Measurements from ENCODE around the gene C17orf75. TPM values are rescaled to one million over a fixed set of nuclear protein-coding genes. Genes with fewer than 3 reads are reported as not detected.

The C17orf75 gene
- total and polyA plus RNA-seq, 12 donors: 9.6 to 36.5 (median 19.8) TPM

GRCh38 chr17:32298298-32298697 lies 43.7 kb downstream of the C17orf75 start:
- 80 to 93% (median 89%) methylated on average over 5 to 6 of the region's 6 CpGs for WGBS, 4 donors
- Histone ChIP-seq H3K9me3 (replicated peaks in 1 of 3) (no peaks in the 10 kb centered on the region), H3K36me3 (replicated peaks in 1 of 2) (no peaks in the 10 kb centered on the region), H3K27ac (no peak overlapping the region), H3K27me3 (no peaks in the 10 kb centered on the region), H3K4me3 (no peak overlapping the region), H3K4me1 (replicated peaks in 1 of 2) (peaks cover 7 to 9% of the 10 kb centered on the region in 2 donors)
- no peak for DNase-seq
- intact Hi-C loops (cut with DNase I): no loop called here
- no peak for TF ChIP-seq POLR2A (IDR thresholded peaks at IDR 0.05)
- TF ChIP-seq, protein P1, sequence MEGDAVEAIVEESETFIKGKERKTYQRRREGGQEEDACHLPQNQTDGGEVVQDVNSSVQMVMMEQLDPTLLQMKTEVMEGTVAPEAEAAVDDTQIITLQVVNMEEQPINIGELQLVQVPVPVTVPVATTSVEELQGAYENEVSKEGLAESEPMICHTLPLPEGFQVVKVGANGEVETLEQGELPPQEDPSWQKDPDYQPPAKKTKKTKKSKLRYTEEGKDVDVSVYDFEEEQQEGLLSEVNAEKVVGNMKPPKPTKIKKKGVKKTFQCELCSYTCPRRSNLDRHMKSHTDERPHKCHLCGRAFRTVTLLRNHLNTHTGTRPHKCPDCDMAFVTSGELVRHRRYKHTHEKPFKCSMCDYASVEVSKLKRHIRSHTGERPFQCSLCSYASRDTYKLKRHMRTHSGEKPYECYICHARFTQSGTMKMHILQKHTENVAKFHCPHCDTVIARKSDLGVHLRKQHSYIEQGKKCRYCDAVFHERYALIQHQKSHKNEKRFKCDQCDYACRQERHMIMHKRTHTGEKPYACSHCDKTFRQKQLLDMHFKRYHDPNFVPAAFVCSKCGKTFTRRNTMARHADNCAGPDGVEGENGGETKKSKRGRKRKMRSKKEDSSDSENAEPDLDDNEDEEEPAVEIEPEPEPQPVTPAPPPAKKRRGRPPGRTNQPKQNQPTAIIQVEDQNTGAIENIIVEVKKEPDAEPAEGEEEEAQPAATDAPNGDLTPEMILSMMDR (IDR thresholded peaks at IDR 0.05): no peak

DNA sequence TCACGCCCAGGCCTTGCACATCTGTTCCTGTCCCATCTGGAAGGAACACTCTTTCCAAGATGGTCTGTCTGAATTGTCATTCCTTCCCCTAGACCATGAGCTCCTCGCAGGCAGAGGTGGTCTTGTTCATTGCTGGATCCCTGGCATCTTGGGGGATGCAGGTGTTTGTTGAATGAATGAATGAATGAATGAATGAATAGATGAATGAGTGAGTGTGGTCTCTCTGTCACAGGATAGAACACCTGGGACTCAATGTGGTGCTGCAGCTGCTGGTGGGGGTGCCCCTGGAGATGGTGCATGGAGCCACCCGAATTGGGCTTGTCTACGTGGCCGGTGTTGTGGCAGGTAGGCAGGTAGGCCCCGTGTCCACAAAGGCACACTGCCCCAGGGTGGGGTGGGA lies 44.1 kb downstream of the C17orf75 start:
- no peaks in the 10 kb centered on the region for H3K27me3 ChIP-seq
- no peak overlapping the region for H3K4me3 ChIP-seq
- no peak overlapping the region for H3K27ac ChIP-seq
- intact Hi-C loops (cut with DNase I): no loop called here
- peaks cover 4 to 5% of the 10 kb centered on the region in 2 donors for H3K4me1 ChIP-seq (replicated peaks in 1 of 2)
- DNase-seq: no peak
- no peak for TF ChIP-seq POLR2A (IDR thresholded peaks at IDR 0.05)
- TF ChIP-seq, protein P1 (IDR thresholded peaks at IDR 0.05): no peak
- no peaks in the 10 kb centered on the region for H3K9me3 ChIP-seq (replicated peaks in 1 of 3)
- 90 to 100% (median 95%) methylated on average over 3 to 6 of the region's 6 CpGs for WGBS, 4 donors
- H3K36me3 ChIP-seq (replicated peaks in 1 of 2): no peaks in the 10 kb centered on the region

- intact Hi-C loops (cut with DNase I): no loop called here
- DNase-seq: no peak
- TF ChIP-seq POLR2A (IDR thresholded peaks at IDR 0.05): no peak
- TF ChIP-seq, protein P1 (IDR thresholded peaks at IDR 0.05): no peak
- no peaks in the 10 kb centered on the region for H3K27me3 ChIP-seq
- no peak overlapping the region for H3K4me3 ChIP-seq
- H3K27ac ChIP-seq: no peak overlapping the region
- H3K4me1 ChIP-seq (replicated peaks in 1 of 2): peaks cover 0 to under 1% of the 10 kb centered on the region in 2 donors
- no peaks in the 10 kb centered on the region for H3K9me3 ChIP-seq (replicated peaks in 1 of 3)
- H3K36me3 ChIP-seq (replicated peaks in 1 of 2): no peaks in the 10 kb centered on the region
- 97 to 100% (median 98%) methylated on average over 2 of the region's 2 CpGs for WGBS, 4 donors
Observed at GRCh38 chr17:32297424-32297823, 44.5 kb downstream of the C17orf75 start.

DNA sequence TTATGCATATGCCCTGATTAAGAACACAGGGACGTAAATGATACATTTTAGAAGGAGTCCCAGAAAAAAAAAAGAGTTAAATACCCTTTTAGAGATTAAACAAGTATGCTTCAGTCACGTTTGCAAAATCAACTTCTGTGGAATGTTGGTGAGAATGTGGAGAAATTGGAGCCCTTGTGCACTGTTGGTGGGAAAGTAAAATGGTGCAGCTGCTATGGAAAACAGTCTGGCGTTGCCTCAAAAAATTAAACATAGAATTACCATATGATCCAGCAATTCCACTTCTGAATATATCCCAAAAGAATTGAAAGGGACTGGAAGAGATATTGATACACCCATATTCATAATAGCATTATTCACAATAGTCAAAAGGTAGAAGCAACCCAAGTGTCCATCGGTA lies 49.9 kb downstream of the C17orf75 start:
- no peaks in the 10 kb centered on the region for H3K9me3 ChIP-seq (replicated peaks in 1 of 3)
- H3K36me3 ChIP-seq (replicated peaks in 1 of 2): no peaks in the 10 kb centered on the region
- 84 to 86% (median 85%) methylated on average over 4 of the region's 4 CpGs for WGBS, 4 donors
- intact Hi-C loops (cut with DNase I): no loop called here
- no peak for TF ChIP-seq POLR2A (IDR thresholded peaks at IDR 0.05)
- TF ChIP-seq, protein P1 (IDR thresholded peaks at IDR 0.05): no peak
- no peak overlapping the region for H3K4me3 ChIP-seq
- no peaks in the 10 kb centered on the region for H3K4me1 ChIP-seq (replicated peaks in 1 of 2)
- H3K27me3 ChIP-seq: no peaks in the 10 kb centered on the region
- no peak for DNase-seq
- no peak overlapping the region for H3K27ac ChIP-seq
